Natural killer cell (primary cell): ENCODE data around the gene TRABD. TPM values are rescaled to one million over a fixed set of nuclear protein-coding genes. Genes with fewer than 3 reads are reported as not detected.
A peak's percentile ranks its signal among the peaks of the same experiment; 100 is the strongest.

Experiments
- ATAC-seq, 3 donors: fragments of 150-1000 bp in 2 of 3; fragments of 200-7000 bp in 1 of 3; cut with Tn5 transposase; 1 replicate in 1 of 3; 2 replicates in 2 of 3; pipeline ENCODE4 v1.10.0; 2021; ENCODE audit warnings: mild to moderate bottlenecking in 2 of 3, moderate library complexity in 2 of 3
- DNase-seq, 2 donors: peaks; one replicate each; pipeline versions ENCODE4 v3.0.0 to v3.0.0-alpha.2; 2013 to 2021; ENCODE audit warnings: mixed read lengths in 1 of 2
- H3K27ac ChIP-seq: one replicate; pipeline ENCODE4 v1.5.1; 2013; ENCODE audit warnings: mild to moderate bottlenecking, low read length
- H3K27me3 ChIP-seq: one replicate; pipeline ENCODE4 v1.6.1; 2013; ENCODE audit warnings: low read length; ENCODE audit not compliant: control insufficient read depth, insufficient read depth
- H3K36me3 ChIP-seq: one replicate; pipeline ENCODE4 v1.6.1; 2013; ENCODE audit warnings: low read length; ENCODE audit not compliant: control insufficient read depth, insufficient read depth
- H3K4me1 ChIP-seq: one replicate; pipeline ENCODE4 v1.6.1; 2013; ENCODE audit warnings: low read length; ENCODE audit not compliant: control insufficient read depth, insufficient read depth
- H3K4me3 ChIP-seq: one replicate; pipeline ENCODE4 v1.5.1; 2013; ENCODE audit warnings: low read length
- H3K9me3 ChIP-seq: one replicate; pipeline ENCODE4 v1.6.1; 2013; ENCODE audit warnings: low read length; ENCODE audit not compliant: control insufficient read depth, insufficient read depth
- H3K27ac Mint-ChIP-seq, 2 donors: one replicate each; pipeline ENCODE4 v1.8.0; 2022; ENCODE audit warnings: mild to moderate bottlenecking in 2 of 2, mixed read lengths in 2 of 2, moderate library complexity in 1 of 2
- H3K27me3 Mint-ChIP-seq, 2 donors: one replicate each; pipeline ENCODE4 v1.8.0; 2022; ENCODE audit warnings: low read depth in 2 of 2, mixed read lengths in 2 of 2
- H3K36me3 Mint-ChIP-seq: one replicate; pipeline ENCODE4 v1.8.0; 2022; ENCODE audit warnings: mixed read lengths
- H3K4me1 Mint-ChIP-seq, 2 donors: one replicate each; pipeline ENCODE4 v1.8.0; 2022; ENCODE audit warnings: mixed read lengths in 2 of 2
- H3K4me3 Mint-ChIP-seq: one replicate; pipeline ENCODE4 v1.8.0; 2022; ENCODE audit warnings: mild to moderate bottlenecking, moderate library complexity, mixed read lengths
- H3K9me3 Mint-ChIP-seq, 2 donors: one replicate each; pipeline ENCODE4 v1.8.0; 2022; ENCODE audit warnings: mixed read lengths in 2 of 2
- WGBS: methylation state at CpG from one replicate; pipeline ENCODE4 v1.1.7; 2013; ENCODE audit warnings: missing lambda C conversion rate; ENCODE audit not compliant: insufficient coverage; 5-methylcytosine and 5-hydroxymethylcytosine counted together
- intact Hi-C: fragments of 100-400 bp; cut with micrococcal nuclease; formaldehyde crosslinking; loops from one replicate; pipeline ENCODE4 v1.14.2; 2022
- total RNA-seq, 4 donors: library from RNA; stranded (reverse); fragments of 120-200 nt in 1 of 4; gene quantifications; one replicate each; pipeline versions ENCODE4 v1.2.3 to v1.2.4, GENCODE V29; 2013 to 2022
- TF ChIP-seq, protein P1 (sequence below): fragments of 200-600 bp; IDR thresholded peaks from one replicate; pipeline ENCODE4 v1.8.0; 2022; ENCODE audit warnings: antibody characterized with exemption

Gene TRABD
- total RNA-seq, 3 donors from 2014 or later (not counting 1 experiment from before 2014, with no cell fraction given) = 129 to 138 (median 132) TPM

DNA sequence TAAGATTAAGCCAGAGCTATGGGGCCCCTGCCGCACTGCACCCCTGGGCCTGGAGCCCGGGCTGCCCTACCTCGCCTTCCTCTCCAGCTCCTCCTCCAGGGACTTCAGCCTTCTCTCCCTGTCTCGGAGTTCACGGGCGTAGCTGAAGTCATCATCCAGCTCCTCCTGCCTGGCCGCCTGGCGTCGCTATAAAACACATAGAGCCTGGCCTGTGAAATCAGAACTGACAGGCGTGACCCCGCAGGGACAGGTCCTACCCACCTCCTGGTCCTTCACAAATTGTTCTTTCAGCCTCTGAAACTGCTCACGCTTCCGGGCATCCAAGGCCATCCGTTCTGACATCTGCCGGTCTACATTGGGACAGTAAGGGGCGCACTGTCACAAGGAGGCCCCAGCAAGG, 38.4 kb downstream of the TRABD start:
- ATAC-seq = no peak
- H3K9me3 Mint-ChIP-seq = no peaks in the 10 kb centered on the region
- 98% methylated on average over 16 of the region's 16 CpGs for WGBS
- peaks cover 72% of the 10 kb centered on the region for H3K36me3 ChIP-seq
- H3K27ac Mint-ChIP-seq = no peak overlapping the region
- H3K4me3 ChIP-seq = no peak overlapping the region
- peaks cover 0 to 11% of the 10 kb centered on the region in 2 donors for H3K4me1 Mint-ChIP-seq
- H3K27me3 Mint-ChIP-seq = no peaks in the 10 kb centered on the region
- H3K4me3 Mint-ChIP-seq = no peak overlapping the region
- H3K36me3 Mint-ChIP-seq = peaks cover 7% of the 10 kb centered on the region
- no peaks in the 10 kb centered on the region for H3K9me3 ChIP-seq
- no peak for DNase-seq
- intact Hi-C loops = no loop called here
- no peaks in the 10 kb centered on the region for H3K27me3 ChIP-seq
- no peak overlapping the region for H3K27ac ChIP-seq
- no peaks in the 10 kb centered on the region for H3K4me1 ChIP-seq
- TF ChIP-seq, protein P1, sequence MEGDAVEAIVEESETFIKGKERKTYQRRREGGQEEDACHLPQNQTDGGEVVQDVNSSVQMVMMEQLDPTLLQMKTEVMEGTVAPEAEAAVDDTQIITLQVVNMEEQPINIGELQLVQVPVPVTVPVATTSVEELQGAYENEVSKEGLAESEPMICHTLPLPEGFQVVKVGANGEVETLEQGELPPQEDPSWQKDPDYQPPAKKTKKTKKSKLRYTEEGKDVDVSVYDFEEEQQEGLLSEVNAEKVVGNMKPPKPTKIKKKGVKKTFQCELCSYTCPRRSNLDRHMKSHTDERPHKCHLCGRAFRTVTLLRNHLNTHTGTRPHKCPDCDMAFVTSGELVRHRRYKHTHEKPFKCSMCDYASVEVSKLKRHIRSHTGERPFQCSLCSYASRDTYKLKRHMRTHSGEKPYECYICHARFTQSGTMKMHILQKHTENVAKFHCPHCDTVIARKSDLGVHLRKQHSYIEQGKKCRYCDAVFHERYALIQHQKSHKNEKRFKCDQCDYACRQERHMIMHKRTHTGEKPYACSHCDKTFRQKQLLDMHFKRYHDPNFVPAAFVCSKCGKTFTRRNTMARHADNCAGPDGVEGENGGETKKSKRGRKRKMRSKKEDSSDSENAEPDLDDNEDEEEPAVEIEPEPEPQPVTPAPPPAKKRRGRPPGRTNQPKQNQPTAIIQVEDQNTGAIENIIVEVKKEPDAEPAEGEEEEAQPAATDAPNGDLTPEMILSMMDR = no peak

DNA sequence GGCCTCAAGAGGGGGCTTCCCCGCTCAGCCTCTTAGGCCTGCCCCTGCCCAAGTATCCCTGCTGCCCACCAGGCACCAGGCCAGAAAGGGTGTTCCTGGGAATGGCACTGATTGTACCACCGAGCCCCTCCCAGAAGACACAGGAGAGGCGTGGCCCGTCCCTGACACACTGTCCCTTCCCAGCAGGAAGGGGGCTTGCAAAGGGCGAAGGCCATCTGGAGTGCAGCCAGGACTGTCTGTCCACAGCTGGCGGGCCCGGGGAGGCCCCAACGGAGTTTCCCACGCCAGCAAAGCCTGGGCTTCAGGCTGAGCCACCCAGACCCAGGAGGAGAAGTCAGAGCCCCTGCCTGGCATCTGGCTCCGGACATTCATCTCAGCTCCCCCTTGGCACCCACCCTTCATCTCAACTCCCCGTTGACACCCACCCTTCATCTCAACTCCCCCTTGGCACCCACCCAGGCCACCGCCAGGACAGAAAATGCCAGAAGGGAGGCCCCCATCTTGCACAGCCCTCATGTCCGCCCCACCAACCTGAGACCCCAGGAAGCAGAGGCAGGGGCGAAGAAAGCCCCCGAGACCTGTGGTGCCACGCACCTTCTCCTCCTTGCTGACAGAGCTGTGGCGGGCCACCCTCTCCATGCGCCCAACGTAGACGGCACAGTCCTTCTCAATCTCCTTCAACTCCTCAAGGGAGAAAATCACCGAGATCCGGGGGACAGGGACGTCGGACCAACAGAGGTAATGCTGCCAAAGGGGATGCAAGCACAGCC, 39.7 kb downstream of the TRABD start:
- WGBS = 97% methylated on average over 24 of the region's 24 CpGs
- H3K36me3 ChIP-seq = peaks cover 66% of the 10 kb centered on the region
- no peaks in the 10 kb centered on the region for H3K9me3 ChIP-seq
- H3K27me3 ChIP-seq = no peaks in the 10 kb centered on the region
- DNase-seq (no peak), ATAC-seq (no peak)
- no peak overlapping the region for H3K27ac ChIP-seq
- no peaks in the 10 kb centered on the region for H3K4me1 ChIP-seq
- Mint-ChIP-seq H3K4me3 (no peak overlapping the region), H3K27me3 (no peaks in the 10 kb centered on the region), H3K9me3 (no peaks in the 10 kb centered on the region), H3K4me1 (peaks cover 0 to 11% of the 10 kb centered on the region in 2 donors), H3K36me3 (peaks cover 7% of the 10 kb centered on the region), H3K27ac (no peak overlapping the region)
- intact Hi-C loops = no loop called here
- no peak overlapping the region for H3K4me3 ChIP-seq
- TF ChIP-seq, protein P1 = no peak

DNA sequence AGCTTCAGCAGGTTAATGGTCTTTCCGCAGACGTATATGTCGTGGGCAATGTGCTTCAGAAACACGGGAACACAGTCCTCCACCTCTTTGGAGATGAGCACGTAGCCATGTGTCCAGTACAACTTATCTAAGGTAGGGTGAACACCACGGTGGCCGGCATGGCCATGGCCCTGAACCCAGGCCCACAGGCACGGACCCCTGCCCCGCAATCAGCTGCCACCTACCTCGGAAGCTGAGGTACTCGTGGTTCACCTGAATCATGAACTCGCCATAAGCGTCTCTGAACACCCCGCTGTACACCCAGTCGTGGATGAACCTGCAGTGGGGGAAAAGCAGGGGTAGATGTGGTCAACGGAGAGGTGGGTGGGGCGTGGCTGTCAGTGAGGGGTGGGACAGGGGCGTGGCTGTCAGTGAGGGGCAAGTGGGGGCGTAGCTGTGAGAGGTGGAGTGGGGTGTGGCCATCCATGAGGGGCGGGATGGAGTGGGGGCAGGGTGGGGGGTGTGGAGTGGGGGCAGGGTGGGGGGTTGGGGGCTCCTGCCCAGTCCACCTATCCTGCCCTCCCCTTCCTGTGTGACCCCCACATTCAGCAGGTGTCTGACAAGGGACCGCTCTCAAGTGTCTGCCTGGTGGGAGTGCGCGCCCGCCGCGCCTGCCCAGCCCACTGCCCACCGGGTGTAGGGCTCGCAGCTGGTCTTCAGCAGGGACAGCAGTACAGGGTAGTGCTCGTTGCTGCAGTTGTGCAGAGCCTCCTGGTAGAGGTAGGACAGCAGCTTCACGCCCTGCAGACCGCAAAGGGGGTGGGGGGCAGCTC, 40.6 kb downstream of the TRABD start:
- peaks cover 59% of the 10 kb centered on the region for H3K36me3 ChIP-seq
- intact Hi-C loops = no loop called here
- H3K4me3 ChIP-seq = no peak overlapping the region
- TF ChIP-seq, protein P1 = no peak
- Mint-ChIP-seq H3K4me3 (no peak overlapping the region), H3K9me3 (no peaks in the 10 kb centered on the region), H3K27ac (no peak overlapping the region), H3K36me3 (peaks cover 7% of the 10 kb centered on the region), H3K27me3 (no peaks in the 10 kb centered on the region), H3K4me1 (peaks cover 0 to 11% of the 10 kb centered on the region in 2 donors)
- peak in 2 of 3 donors; percentile 12 to 24 for ATAC-seq
- H3K4me1 ChIP-seq = no peaks in the 10 kb centered on the region
- 94% methylated on average over 28 of the region's 31 CpGs for WGBS
- no peaks in the 10 kb centered on the region for H3K27me3 ChIP-seq
- no peak overlapping the region for H3K27ac ChIP-seq
- no peaks in the 10 kb centered on the region for H3K9me3 ChIP-seq
- DNase-seq = no peak
